KMS-11 (cell line): ENCODE measurements around the gene CPNE5.
"Not testable (repeated sequence)": the region's sequence is repeated elsewhere in the genome, so short reads cannot be mapped to it uniquely, and the experiment has no call there.

Experiments
- H2AFZ ChIP-seq: fragments of 200-600 bp; sonication (generic); 2 replicates; pipeline ENCODE4 v1.6.1; 2016; ENCODE audit warnings: antibody characterized with exemption, mixed run types, low read depth
- H3K27ac ChIP-seq: fragments of 200-600 bp; sonication (generic); 2 replicates; pipeline ENCODE4 v1.6.1; 2016; ENCODE audit warnings: mild to moderate bottlenecking, mixed run types
- H3K27me3 ChIP-seq: fragments of 200-600 bp; sonication (generic); 2 replicates; pipeline ENCODE4 v1.6.1; 2017; ENCODE audit warnings: mild to moderate bottlenecking, low read depth, mixed run types, moderate library complexity; ENCODE audit not compliant: insufficient read depth
- H3K36me3 ChIP-seq: fragments of 200-600 bp; sonication (generic); 2 replicates; pipeline ENCODE4 v1.6.1; 2017; ENCODE audit warnings: mild to moderate bottlenecking, mixed run types; ENCODE audit not compliant: insufficient read depth
- H3K4me1 ChIP-seq: fragments of 200-600 bp; sonication (generic); 2 replicates; pipeline ENCODE4 v1.6.1; 2016; ENCODE audit warnings: mild to moderate bottlenecking, low read depth, mixed run types; ENCODE audit not compliant: poor library complexity, severe bottlenecking
- H3K4me2 ChIP-seq: fragments of 200-600 bp; sonication (generic); 2 replicates; pipeline ENCODE4 v1.7.0; 2016; ENCODE audit warnings: mild to moderate bottlenecking, mixed run types
- H3K4me3 ChIP-seq: fragments of 200-600 bp; sonication (generic); IDR thresholded peaks from 2 replicates; pipeline ENCODE4 v1.6.1; 2017; ENCODE audit warnings: low read depth, low read length, mixed read lengths; ENCODE audit not compliant: insufficient read depth
- H3K79me2 ChIP-seq: fragments of 200-600 bp; sonication (generic); 2 replicates; pipeline ENCODE4 v1.6.1; 2016; ENCODE audit warnings: low read depth, mixed run types; ENCODE audit not compliant: insufficient read depth
- H3K9ac ChIP-seq: fragments of 200-600 bp; sonication (generic); 2 replicates; pipeline ENCODE4 v1.6.1; 2016; ENCODE audit warnings: mild to moderate bottlenecking, mixed run types
- H4K20me1 ChIP-seq: fragments of 200-600 bp; sonication (generic); 2 replicates; pipeline ENCODE4 v1.6.1; 2016; ENCODE audit warnings: mild to moderate bottlenecking, mixed run types; ENCODE audit not compliant: insufficient read depth
- CTCF ChIP-seq: fragments of 200-600 bp; sonication (generic); conservative IDR thresholded peaks from 2 replicates; pipeline ENCODE4 v1.6.1; 2017; ENCODE audit warnings: low read depth, mild to moderate bottlenecking, antibody characterized with exemption, low read length, moderate library complexity, mixed read lengths

Gene CPNE5

DNA sequence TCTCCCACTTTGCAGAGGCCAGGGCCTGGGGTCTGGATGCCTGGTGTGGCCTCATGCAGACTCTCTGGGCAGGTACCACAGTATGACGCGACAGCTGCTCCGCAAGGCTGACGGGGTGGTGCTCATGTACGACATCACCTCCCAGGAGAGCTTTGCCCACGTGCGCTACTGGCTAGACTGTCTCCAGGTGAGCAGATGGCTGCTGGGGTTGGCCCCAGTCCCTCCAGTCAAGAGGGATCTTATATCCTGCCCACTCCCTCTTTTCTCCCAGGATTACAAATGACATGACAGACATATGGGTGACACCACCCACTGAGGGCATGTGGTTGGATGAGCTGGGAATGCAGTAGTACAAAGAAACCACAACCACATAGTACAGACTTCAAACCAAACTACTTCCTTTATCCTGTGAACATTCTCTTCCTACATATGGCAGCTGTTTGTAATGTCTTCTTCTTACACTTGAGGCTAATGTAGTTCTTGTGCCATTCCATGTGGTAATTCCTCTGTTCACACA is 111.7 kb downstream of the CPNE5 start:
- Histone ChIP-seq H2AFZ (no peak overlapping the region), H3K79me2 (no peaks in the 10 kb centered on the region), H3K9ac (no peak overlapping the region), H3K27me3 (no peaks in the 10 kb centered on the region), H3K4me1 (peaks cover 7% of the 10 kb centered on the region), H3K36me3 (no peaks in the 10 kb centered on the region), H4K20me1 (no peaks in the 10 kb centered on the region), H3K4me2 (no peak overlapping the region), H3K27ac (no peak overlapping the region), H3K4me3 (no peak overlapping the region)
- TF ChIP-seq CTCF = no peak

DNA sequence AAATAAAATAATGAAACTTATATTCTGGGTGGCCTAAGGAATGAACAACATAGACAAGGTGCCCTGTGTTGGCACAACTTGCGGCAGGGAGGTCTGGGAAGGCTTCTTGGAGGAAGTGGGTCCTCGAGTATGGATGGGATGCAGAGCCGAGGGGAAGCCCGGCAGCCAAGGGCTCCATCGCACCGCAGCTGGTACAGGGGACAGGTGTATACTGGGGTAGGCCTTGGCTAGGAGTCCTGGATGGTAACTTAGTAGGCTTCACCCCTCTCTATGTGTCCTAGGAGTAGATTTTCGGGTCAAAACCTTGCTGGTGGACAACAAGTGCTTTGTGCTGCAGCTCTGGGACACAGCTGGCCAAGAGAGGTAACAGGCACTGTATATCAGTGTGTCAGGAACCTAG is 113.7 kb downstream of the CPNE5 start:
- Histone ChIP-seq H3K79me2 (no peaks in the 10 kb centered on the region), H3K36me3 (no peaks in the 10 kb centered on the region), H3K4me2 (no peak overlapping the region), H3K9ac (no peak overlapping the region), H2AFZ (no peak overlapping the region), H3K4me1 (peaks cover 7% of the 10 kb centered on the region), H4K20me1 (no peaks in the 10 kb centered on the region), H3K4me3 (no peak overlapping the region), H3K27ac (no peak overlapping the region), H3K27me3 (no peaks in the 10 kb centered on the region)
- no peak for TF ChIP-seq CTCF

- Histone ChIP-seq H3K4me2 (no peak overlapping the region), H3K79me2 (no peaks in the 10 kb centered on the region), H3K9ac (no peak overlapping the region), H2AFZ (no peak overlapping the region), H3K4me3 (no peak overlapping the region), H3K4me1 (peaks cover 7% of the 10 kb centered on the region), H3K27me3 (no peaks in the 10 kb centered on the region), H4K20me1 (no peaks in the 10 kb centered on the region), H3K36me3 (no peaks in the 10 kb centered on the region), H3K27ac (no peak overlapping the region)
- TF ChIP-seq CTCF = peak; percentile 40; the same call in 1 of the 2 replicates
Observed at GRCh38 chr6:36724514-36725390, 114.5 kb downstream of the CPNE5 start.

DNA sequence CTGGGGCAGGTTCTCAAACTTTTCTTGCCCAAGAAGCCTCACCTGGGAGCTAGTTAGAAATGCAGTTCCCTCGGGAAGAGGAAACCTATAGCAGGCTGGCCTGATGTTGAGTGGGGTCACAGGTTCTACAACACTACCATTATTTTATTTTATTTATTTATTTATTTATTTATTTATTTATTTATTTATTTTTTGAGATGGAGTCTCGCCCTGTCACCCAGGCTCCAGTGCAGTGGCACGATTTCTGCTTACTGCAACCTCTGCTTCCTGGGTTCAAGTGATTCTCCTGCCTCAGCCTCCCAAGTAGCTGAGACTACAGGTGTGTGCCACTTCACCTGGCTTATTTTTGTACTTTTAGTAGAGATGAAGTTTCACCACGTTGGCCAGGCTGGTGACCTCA is 115.3 kb downstream of the CPNE5 start:
- H3K4me2 ChIP-seq, H2AFZ ChIP-seq, H3K27ac ChIP-seq: not testable (repeated sequence)

DNA sequence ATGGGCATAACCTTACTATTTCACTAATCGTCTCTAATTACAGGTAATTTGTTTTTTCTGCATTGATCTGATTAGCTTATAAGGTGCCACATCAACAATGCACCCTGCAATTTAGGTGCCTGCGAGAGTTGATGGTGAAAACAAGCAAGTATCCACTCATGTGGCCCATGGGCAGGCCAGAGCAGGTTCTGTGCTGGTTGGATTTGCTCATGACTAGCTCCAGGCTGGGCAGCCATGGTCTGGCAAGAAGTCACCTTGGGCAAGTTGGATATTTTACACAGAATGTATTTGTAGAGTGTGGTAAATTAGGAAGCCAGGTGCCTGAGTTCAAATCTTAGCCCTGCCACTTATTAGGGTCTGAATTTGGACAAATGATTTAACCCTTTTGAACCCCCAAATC is 116.4 kb downstream of the CPNE5 start:
- no peak for TF ChIP-seq CTCF
- Histone ChIP-seq H3K36me3 (no peaks in the 10 kb centered on the region), H4K20me1 (no peaks in the 10 kb centered on the region), H2AFZ (no peak overlapping the region), H3K27ac (no peak overlapping the region), H3K9ac (no peak overlapping the region), H3K4me2 (no peak overlapping the region), H3K4me3 (no peak overlapping the region), H3K4me1 (peaks cover 4% of the 10 kb centered on the region), H3K27me3 (no peaks in the 10 kb centered on the region), H3K79me2 (no peaks in the 10 kb centered on the region)

More for the DNA sequence above, 115.3 kb downstream of the CPNE5 start:
- H3K4me3 ChIP-seq, H3K27me3 ChIP-seq, H3K79me2 ChIP-seq, H3K36me3 ChIP-seq, H3K4me1 ChIP-seq, H3K9ac ChIP-seq, H4K20me1 ChIP-seq: not testable (repeated sequence)
